ENCODE results near the gene TFF2. TPM values are rescaled to one million over a fixed set of nuclear protein-coding genes. Genes with fewer than 3 reads are reported as not detected.

Gene TFF2
- total RNA-seq, 1 experiment from 2014 or later = 1.1 TPM

- H3K27me3 ChIP-seq (ENCODE audit: control insufficient read depth, insufficient read depth, low read length) = no peaks in the 10 kb centered on the region
- no peaks in the 10 kb centered on the region for H3K36me3 ChIP-seq (ENCODE audit: control insufficient read depth, insufficient read depth, low read length)
- TF ChIP-seq, protein P1, sequence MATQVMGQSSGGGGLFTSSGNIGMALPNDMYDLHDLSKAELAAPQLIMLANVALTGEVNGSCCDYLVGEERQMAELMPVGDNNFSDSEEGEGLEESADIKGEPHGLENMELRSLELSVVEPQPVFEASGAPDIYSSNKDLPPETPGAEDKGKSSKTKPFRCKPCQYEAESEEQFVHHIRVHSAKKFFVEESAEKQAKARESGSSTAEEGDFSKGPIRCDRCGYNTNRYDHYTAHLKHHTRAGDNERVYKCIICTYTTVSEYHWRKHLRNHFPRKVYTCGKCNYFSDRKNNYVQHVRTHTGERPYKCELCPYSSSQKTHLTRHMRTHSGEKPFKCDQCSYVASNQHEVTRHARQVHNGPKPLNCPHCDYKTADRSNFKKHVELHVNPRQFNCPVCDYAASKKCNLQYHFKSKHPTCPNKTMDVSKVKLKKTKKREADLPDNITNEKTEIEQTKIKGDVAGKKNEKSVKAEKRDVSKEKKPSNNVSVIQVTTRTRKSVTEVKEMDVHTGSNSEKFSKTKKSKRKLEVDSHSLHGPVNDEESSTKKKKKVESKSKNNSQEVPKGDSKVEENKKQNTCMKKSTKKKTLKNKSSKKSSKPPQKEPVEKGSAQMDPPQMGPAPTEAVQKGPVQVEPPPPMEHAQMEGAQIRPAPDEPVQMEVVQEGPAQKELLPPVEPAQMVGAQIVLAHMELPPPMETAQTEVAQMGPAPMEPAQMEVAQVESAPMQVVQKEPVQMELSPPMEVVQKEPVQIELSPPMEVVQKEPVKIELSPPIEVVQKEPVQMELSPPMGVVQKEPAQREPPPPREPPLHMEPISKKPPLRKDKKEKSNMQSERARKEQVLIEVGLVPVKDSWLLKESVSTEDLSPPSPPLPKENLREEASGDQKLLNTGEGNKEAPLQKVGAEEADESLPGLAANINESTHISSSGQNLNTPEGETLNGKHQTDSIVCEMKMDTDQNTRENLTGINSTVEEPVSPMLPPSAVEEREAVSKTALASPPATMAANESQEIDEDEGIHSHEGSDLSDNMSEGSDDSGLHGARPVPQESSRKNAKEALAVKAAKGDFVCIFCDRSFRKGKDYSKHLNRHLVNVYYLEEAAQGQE (IDR thresholded peaks at IDR 0.05; ENCODE audit: insufficient read depth in 1 of 2, low read depth in 2 of 2, low read length in 1 of 2) = no peak
- no peak for TF ChIP-seq SIN3A (IDR thresholded peaks at IDR 0.05; ENCODE audit: borderline replicate concordance, insufficient read depth, low read depth, low read length)
- no peak for TF ChIP-seq TCF7L2 (IDR thresholded peaks at IDR 0.05; ENCODE audit: low read depth, low read length)
- TF ChIP-seq POLR2AphosphoS5 (IDR thresholded peaks at IDR 0.05; ENCODE audit: low read depth, low read length) = no peak
- no peak for TF ChIP-seq CTCF (IDR thresholded peaks at IDR 0.05)
- H3K4me3 ChIP-seq (ENCODE audit: low read depth in 2 of 2, low read length in 2 of 2) = no peak overlapping the region
- CTCF ChIA-PET = interaction anchor here (0.6 kb wide), 2 partner anchors 23 to 643 kb away, joined by 3 to 5 read pairs; no protein-coding TSS in a partner anchor
- no peak overlapping the region for H3K27ac ChIP-seq (ENCODE audit: low read length)
- intact Hi-C loops (cut with micrococcal nuclease; ENCODE audit: unreplicated experiment) (no loop called here), in situ Hi-C loops (cut with HindIII; ENCODE audit: low pct_unique_long_range_greater_than_20kb, low sequenced_read_pairs) (no loop called here)
- no peak for ATAC-seq
- POLR2A ChIA-PET = no interaction called here
- H3K9me3 ChIP-seq (ENCODE audit: control insufficient read depth, insufficient read depth, low read depth, low read length) = no peaks in the 10 kb centered on the region
- peaks cover 24% of the 10 kb centered on the region for H3K4me1 ChIP-seq (ENCODE audit: control insufficient read depth, insufficient read depth, low read length)
- no TSS peak for BruUV-seq (replicated peaks)
- no peak for DNase-seq (ENCODE audit: low read depth, low spot score)
Observed at GRCh38 chr21:42317826-42318746, 32.7 kb downstream of the TFF2 start.

DNA sequence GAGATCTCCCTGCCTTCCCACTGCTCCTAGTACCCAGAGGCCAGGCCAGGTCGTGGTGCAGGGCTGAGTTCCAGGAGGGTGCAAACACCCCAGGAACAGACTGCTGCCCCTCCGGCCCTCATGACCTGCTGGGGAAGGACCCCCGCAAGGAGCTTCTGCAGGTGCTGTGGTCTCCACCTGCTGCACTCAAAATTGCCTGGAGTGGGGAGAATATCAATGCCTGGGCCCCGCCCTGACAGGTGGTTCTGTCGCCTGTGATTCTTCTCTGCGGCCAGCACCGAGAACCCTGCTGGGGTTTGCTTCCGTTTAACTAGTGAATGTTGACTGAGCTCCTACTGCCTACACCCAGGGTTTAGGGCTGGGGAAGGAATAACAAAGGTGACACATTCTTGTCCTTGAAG lies 33.5 kb downstream of the TFF2 start:
- no TSS peak for BruUV-seq (replicated peaks)
- in situ Hi-C loops (cut with HindIII; ENCODE audit: low pct_unique_long_range_greater_than_20kb, low sequenced_read_pairs) = no loop called here
- POLR2A ChIA-PET = no interaction called here

More for the DNA sequence above, 33.5 kb downstream of the TFF2 start:
- peaks cover 26% of the 10 kb centered on the region for H3K4me1 ChIP-seq (ENCODE audit: control insufficient read depth, insufficient read depth, low read length)
- H3K9me3 ChIP-seq (ENCODE audit: control insufficient read depth, insufficient read depth, low read depth, low read length) = no peaks in the 10 kb centered on the region
- no peaks in the 10 kb centered on the region for H3K27me3 ChIP-seq (ENCODE audit: control insufficient read depth, insufficient read depth, low read length)
- DNase-seq (ENCODE audit: low read depth, low spot score) = no peak
- H3K27ac ChIP-seq (ENCODE audit: low read length) = no peak overlapping the region; the same call in 1 of the 2 replicates
- CTCF ChIA-PET = no interaction called here
- H3K4me3 ChIP-seq (ENCODE audit: low read depth in 2 of 2, low read length in 2 of 2) = no peak overlapping the region
- no peaks in the 10 kb centered on the region for H3K36me3 ChIP-seq (ENCODE audit: control insufficient read depth, insufficient read depth, low read length)
- intact Hi-C loops (cut with micrococcal nuclease; ENCODE audit: unreplicated experiment) = no loop called here
- no peak for ATAC-seq
- TF ChIP-seq POLR2AphosphoS5 (IDR thresholded peaks at IDR 0.05; ENCODE audit: low read depth, low read length) = no peak
- TF ChIP-seq, protein P1 (IDR thresholded peaks at IDR 0.05; ENCODE audit: insufficient read depth in 1 of 2, low read depth in 2 of 2, low read length in 1 of 2) = no peak
- TF ChIP-seq CTCF (IDR thresholded peaks at IDR 0.05) = no peak
- TF ChIP-seq SIN3A (IDR thresholded peaks at IDR 0.05; ENCODE audit: borderline replicate concordance, insufficient read depth, low read depth, low read length) = no peak
- TF ChIP-seq TCF7L2 (IDR thresholded peaks at IDR 0.05; ENCODE audit: low read depth, low read length) = no peak

Data from Panc1 (cell line).